ENCODE results near the gene CERT1. TPM values are rescaled to one million over a fixed set of nuclear protein-coding genes. Genes with fewer than 3 reads are reported as not detected.

Gene CERT1
- total RNA-seq, 2 experiments from 2014 or later, result 23.9 to 24.6 TPM

DNA sequence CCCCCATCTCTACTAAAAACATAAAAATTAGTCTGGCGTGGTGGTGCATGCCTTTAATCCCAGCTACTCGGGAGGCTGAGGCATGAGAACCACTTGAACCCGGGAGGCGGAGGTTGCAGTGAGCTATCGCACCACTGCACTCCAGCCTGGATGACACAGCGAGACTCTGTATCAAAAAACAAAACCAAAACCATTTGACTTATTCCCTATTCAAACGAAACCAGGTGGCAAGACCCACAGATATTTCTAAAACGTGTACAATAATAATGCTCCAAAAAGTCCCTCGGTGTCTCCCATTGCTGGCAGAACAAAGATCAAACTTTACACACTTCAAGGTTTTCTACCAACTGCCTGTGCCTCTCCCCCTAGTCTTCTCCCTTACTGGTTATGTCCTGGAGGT, 144.6 kb downstream of the CERT1 start:
- H3K4me3 Mint-ChIP-seq, result no peak overlapping the region
- TF ChIP-seq, protein P1, sequence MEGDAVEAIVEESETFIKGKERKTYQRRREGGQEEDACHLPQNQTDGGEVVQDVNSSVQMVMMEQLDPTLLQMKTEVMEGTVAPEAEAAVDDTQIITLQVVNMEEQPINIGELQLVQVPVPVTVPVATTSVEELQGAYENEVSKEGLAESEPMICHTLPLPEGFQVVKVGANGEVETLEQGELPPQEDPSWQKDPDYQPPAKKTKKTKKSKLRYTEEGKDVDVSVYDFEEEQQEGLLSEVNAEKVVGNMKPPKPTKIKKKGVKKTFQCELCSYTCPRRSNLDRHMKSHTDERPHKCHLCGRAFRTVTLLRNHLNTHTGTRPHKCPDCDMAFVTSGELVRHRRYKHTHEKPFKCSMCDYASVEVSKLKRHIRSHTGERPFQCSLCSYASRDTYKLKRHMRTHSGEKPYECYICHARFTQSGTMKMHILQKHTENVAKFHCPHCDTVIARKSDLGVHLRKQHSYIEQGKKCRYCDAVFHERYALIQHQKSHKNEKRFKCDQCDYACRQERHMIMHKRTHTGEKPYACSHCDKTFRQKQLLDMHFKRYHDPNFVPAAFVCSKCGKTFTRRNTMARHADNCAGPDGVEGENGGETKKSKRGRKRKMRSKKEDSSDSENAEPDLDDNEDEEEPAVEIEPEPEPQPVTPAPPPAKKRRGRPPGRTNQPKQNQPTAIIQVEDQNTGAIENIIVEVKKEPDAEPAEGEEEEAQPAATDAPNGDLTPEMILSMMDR (IDR thresholded peaks at IDR 0.05), result no peak
- ChIA-PET POLR2A (no interaction called here), CTCF (no interaction called here)
- no peaks in the 10 kb centered on the region for H3K9me3 Mint-ChIP-seq
- DNase-seq (no peak), ATAC-seq (no peak)
- H3K4me1 Mint-ChIP-seq (ENCODE audit: low read depth), result peaks cover 7% of the 10 kb centered on the region
- H3K36me3 Mint-ChIP-seq (ENCODE audit: low read depth), result peaks cover 6% of the 10 kb centered on the region
- no peak overlapping the region for H3K27ac Mint-ChIP-seq
- H3K27me3 Mint-ChIP-seq, result no peaks in the 10 kb centered on the region
- intact Hi-C loops (cut with micrococcal nuclease), result loop anchor here (10.0 kb wide), 1 partner anchor 318 kb away; no protein-coding TSS in a partner anchor

DNA sequence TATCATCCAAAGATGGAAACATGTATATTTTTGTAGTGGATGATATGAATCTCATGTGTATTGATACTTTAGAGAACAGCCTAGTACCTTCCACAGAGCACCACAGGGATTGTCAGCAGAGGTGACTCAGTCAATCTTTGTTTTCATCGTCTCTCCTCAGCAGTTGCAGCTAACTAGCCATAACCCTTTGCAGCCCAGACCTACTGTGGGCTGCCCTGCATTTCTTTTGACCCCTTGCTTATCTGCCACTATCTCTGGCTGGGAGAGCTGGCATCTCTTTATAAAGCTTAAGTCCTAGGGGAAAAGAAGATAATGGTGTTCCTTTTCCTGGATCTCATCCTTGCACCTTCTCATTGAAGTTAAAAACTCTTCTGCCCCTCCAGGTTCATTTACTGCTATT, 145.7 kb downstream of the CERT1 start:
- no peak overlapping the region for H3K4me3 Mint-ChIP-seq
- ATAC-seq (no peak), DNase-seq (no peak)
- H3K9me3 Mint-ChIP-seq, result no peaks in the 10 kb centered on the region
- CTCF ChIA-PET, result interaction anchor here (0.8 to 0.9 kb wide), 2 partner anchors 15 to 26 kb away, joined by 3 read pairs; no protein-coding TSS in a partner anchor
- intact Hi-C loops (cut with micrococcal nuclease), result loop anchor here (10.0 kb wide), 1 partner anchor 319 kb away; no protein-coding TSS in a partner anchor
- H3K27ac Mint-ChIP-seq, result no peak overlapping the region
- POLR2A ChIA-PET, result interaction anchor here (0.5 kb wide), 1 partner anchor 200 kb away, joined by 4 read pairs; no protein-coding TSS in a partner anchor
- peaks cover 8% of the 10 kb centered on the region for H3K36me3 Mint-ChIP-seq (ENCODE audit: low read depth)
- H3K27me3 Mint-ChIP-seq, result no peaks in the 10 kb centered on the region
- TF ChIP-seq, protein P1 (IDR thresholded peaks at IDR 0.05), result no peak
- peaks cover 7% of the 10 kb centered on the region for H3K4me1 Mint-ChIP-seq (ENCODE audit: low read depth)

DNA sequence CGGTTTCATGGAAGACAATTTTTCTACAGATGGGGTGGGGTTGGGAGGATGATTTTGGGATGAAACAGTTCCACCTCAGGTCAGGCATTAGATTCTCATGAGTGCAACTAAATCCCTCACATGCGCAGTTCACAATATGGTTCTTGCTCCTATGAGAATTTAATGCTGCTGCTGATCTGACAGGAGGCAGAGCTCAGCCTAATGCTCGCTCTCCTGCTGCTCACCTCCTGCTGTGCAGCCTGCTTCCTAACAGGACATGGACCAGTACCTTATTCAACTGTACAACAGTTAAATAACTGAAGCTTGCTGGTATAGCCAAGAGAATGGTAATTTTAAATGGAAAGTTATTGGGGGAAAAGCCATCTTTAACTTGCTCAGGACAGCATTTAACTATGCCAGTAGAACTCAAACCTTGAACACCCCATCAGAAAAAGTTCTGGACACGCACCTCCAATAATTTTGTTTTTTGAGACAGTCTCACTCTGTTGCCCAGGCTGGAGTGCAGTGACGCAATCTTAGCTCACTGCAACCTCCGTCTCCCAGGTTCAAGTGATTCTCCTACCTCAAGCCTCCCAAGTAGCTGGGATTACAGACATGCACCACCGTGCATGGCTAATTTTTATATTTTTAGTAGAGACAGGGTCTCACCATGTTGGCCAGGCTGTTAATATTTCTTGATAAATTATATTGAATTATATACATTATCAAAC, 146.7 kb downstream of the CERT1 start:
- TF ChIP-seq, protein P1 (IDR thresholded peaks at IDR 0.05), result no peak
- Mint-ChIP-seq H3K9me3 (no peaks in the 10 kb centered on the region), H3K4me1 (ENCODE audit: low read depth) (peaks cover 7% of the 10 kb centered on the region), H3K27me3 (no peaks in the 10 kb centered on the region), H3K36me3 (ENCODE audit: low read depth) (peaks cover 17% of the 10 kb centered on the region), H3K27ac (no peak overlapping the region), H3K4me3 (no peak overlapping the region)
- ChIA-PET CTCF (no interaction called here), POLR2A (interaction anchor here (1.1 to 1.8 kb wide), 2 partner anchors 9 to 10 kb away, joined by 4 read pairs; no protein-coding TSS in a partner anchor)
- ATAC-seq (no peak), DNase-seq (no peak)
- intact Hi-C loops (cut with micrococcal nuclease), result loop anchor here (10.0 kb wide), 1 partner anchor 320 kb away; no protein-coding TSS in a partner anchor

DNA sequence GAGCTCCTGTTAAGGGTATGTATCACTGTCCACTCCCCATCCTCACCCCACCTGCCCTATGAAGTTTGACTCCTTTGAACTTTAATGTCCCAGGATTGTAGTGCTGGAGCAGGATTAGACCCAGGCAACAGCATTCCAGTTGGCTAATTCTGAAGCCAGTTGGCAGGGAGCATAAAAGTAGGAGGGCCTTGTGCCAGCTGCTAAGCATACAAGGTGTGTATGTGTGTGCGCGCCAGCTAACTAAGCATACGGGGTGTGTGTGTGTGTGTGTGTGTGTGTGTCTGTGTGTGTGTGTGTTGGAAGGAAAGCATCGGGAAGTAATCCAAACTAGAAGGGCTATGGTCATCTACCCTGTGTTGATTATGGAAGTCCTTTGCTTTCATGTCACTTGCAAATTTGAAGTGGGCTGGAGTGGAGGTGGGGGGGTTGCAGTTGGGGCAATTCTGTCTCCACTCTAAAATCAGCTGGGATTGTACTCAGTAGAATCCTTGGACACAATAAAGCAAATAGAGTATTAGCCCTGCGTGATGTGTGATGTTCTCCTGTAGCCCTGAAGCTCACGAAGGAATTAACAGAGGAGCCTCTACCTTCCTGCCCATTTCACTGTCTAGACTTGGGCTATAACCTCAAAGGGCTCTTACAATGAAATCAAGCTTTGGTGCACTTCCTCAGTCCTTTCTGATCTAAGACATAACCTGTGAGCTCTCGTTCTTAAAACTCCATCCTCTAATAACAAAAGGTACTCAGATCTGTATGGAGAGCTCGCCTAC, 147.5 kb downstream of the CERT1 start:
- ATAC-seq, result no peak
- DNase-seq, result no peak
- ChIA-PET POLR2A (interaction anchor here (0.6 to 1.8 kb wide), 3 partner anchors 8 to 168 kb away, joined by 3 to 4 read pairs (median 4); no protein-coding TSS in a partner anchor), CTCF (interaction anchor here (1.1 kb wide), 1 partner anchor 11 kb away, joined by 3 read pairs; no protein-coding TSS in a partner anchor)
- TF ChIP-seq, protein P1 (IDR thresholded peaks at IDR 0.05), result no peak
- Mint-ChIP-seq H3K36me3 (ENCODE audit: low read depth) (peaks cover 21% of the 10 kb centered on the region), H3K27me3 (no peaks in the 10 kb centered on the region), H3K27ac (no peak overlapping the region), H3K4me3 (no peak overlapping the region), H3K4me1 (ENCODE audit: low read depth) (peaks cover 7% of the 10 kb centered on the region), H3K9me3 (no peaks in the 10 kb centered on the region)
- intact Hi-C loops (cut with micrococcal nuclease), result loop anchor here (10.0 kb wide), 1 partner anchor 321 kb away; no protein-coding TSS in a partner anchor

Measured in activated CD8-positive, alpha-beta T cell treated with anti-CD3 and anti-CD28 coated beads for 36 hours (primary cell).